Measurements from ENCODE around the gene ANKRD26. TPM values are rescaled to one million over a fixed set of nuclear protein-coding genes. Genes with fewer than 3 reads are reported as not detected.

The ANKRD26 gene
- polyA plus RNA-seq, 2 of the 4 experiments (the other 2 are of a cell fraction): 4.0 to 4.1 TPM

- ChIA-PET CTCF (interaction anchor here (1.0 kb wide), 1 partner anchor 31 kb away, joined by 4 read pairs; no protein-coding TSS in a partner anchor), POLR2A (no interaction called here)
- no peak for DNase-seq (ENCODE audit: low read depth in 1 of 2, low spot score in 1 of 2)
- no peaks in the 10 kb centered on the region for H3K4me1 ChIP-seq
- TF ChIP-seq SREBF2 (IDR thresholded peaks at IDR 0.05): no peak
- TF ChIP-seq ESRRA (IDR thresholded peaks at IDR 0.05; ENCODE audit: borderline replicate concordance, low read length): no peak
- TF ChIP-seq CTCF (IDR thresholded peaks at IDR 0.05): no peak
- no peak for TF ChIP-seq KDM1A (IDR thresholded peaks at IDR 0.05; ENCODE audit: low read depth)
- TF ChIP-seq CEBPB (IDR thresholded peaks at IDR 0.05): no peak
- TF ChIP-seq MAX (IDR thresholded peaks at IDR 0.05): no peak
- no peak for TF ChIP-seq ELK1 (IDR thresholded peaks at IDR 0.05; ENCODE audit: low read depth, low read length)
- no peak for TF ChIP-seq FOXS1 (CRISPR knock-in tag; IDR thresholded peaks at IDR 0.05)
- TF ChIP-seq BHLHE40 (IDR thresholded peaks at IDR 0.05; ENCODE audit: low read depth, low read length): no peak
- no peak for TF ChIP-seq ZSCAN20 (CRISPR knock-in tag; IDR thresholded peaks at IDR 0.05)
- TF ChIP-seq HDAC2 (IDR thresholded peaks at IDR 0.05): no peak
- no peak for TF ChIP-seq NFE2L2 (conservative IDR thresholded peaks at IDR 0.05; ENCODE audit: low read length)
- no peak for TF ChIP-seq BCL3 (IDR thresholded peaks at IDR 0.05)
- H3K9me3 ChIP-seq: no peaks in the 10 kb centered on the region
- no peak overlapping the region for H3K4me3 ChIP-seq
- no peak for FAIRE-seq
- no peak overlapping the region for H3K27ac ChIP-seq
- no peak for ATAC-seq
- 90% methylated on average over 4 of the region's 4 CpGs for WGBS (ENCODE audit: missing lambda C conversion rate)
- H3K4me2 ChIP-seq: no peak overlapping the region
These were observed 121.8 kb downstream of the ANKRD26 start for GRCh38 chr10:26978519-26978918.

- ChIA-PET CTCF (interaction anchor here (0.6 kb wide), 1 partner anchor 458 kb away, joined by 3 read pairs; no protein-coding TSS in a partner anchor), POLR2A (no interaction called here)
- TF ChIP-seq EP300 (IDR thresholded peaks at IDR 0.05): no peak
- TF ChIP-seq RCOR1 (IDR thresholded peaks at IDR 0.05; ENCODE audit: low read depth, low read length): no peak
- no peak for TF ChIP-seq NPAS2 (CRISPR knock-in tag; IDR thresholded peaks at IDR 0.05; ENCODE audit: borderline replicate concordance)
- no peak for TF ChIP-seq MAZ (IDR thresholded peaks at IDR 0.05; ENCODE audit: borderline replicate concordance, low read depth, low read length)
- TF ChIP-seq HOXB5 (CRISPR knock-in tag; IDR thresholded peaks at IDR 0.05): no peak
- no peak for TF ChIP-seq CBX2 (IDR thresholded peaks at IDR 0.05; ENCODE audit: borderline replicate concordance, low read depth)
- H3K4me1 ChIP-seq: no peaks in the 10 kb centered on the region
- DNase-seq (ENCODE audit: low read depth in 1 of 2, low spot score in 1 of 2) (no peak), FAIRE-seq (no peak), ATAC-seq (no peak)
- WGBS (ENCODE audit: missing lambda C conversion rate): 83% methylated on average over 2 of the region's 2 CpGs
- no peak overlapping the region for H3K27ac ChIP-seq
- no peak overlapping the region for H3K4me2 ChIP-seq
- H3K4me3 ChIP-seq: no peak overlapping the region
- no peaks in the 10 kb centered on the region for H3K9me3 ChIP-seq
These were observed 122.7 kb downstream of the ANKRD26 start for GRCh38 chr10:26977635-26978034.

GRCh38 chr10:26970667-26971066 lies 129.6 kb downstream of the ANKRD26 start:
- ATAC-seq (no peak), DNase-seq (ENCODE audit: low read depth in 1 of 2, low spot score in 1 of 2) (no peak), FAIRE-seq (no peak)
- 97% methylated on average over 4 of the region's 4 CpGs for WGBS (ENCODE audit: missing lambda C conversion rate)
- TF ChIP-seq PBX3 (IDR thresholded peaks at IDR 0.05): no peak
- no peak for TF ChIP-seq CHD2 (IDR thresholded peaks at IDR 0.05; ENCODE audit: low read length, partially characterized antibody)
- TF ChIP-seq GATA3 (IDR thresholded peaks at IDR 0.05; ENCODE audit: borderline replicate concordance): no peak
- no peak for TF ChIP-seq POLR2AphosphoS2 (conservative IDR thresholded peaks at IDR 0.05; ENCODE audit: low read length)
- no peak for TF ChIP-seq SMC3 (IDR thresholded peaks at IDR 0.05)
- no peak for TF ChIP-seq HMGXB4 (CRISPR knock-in tag; IDR thresholded peaks at IDR 0.05; ENCODE audit: borderline replicate concordance)
- no peak for TF ChIP-seq EHF (CRISPR knock-in tag; IDR thresholded peaks at IDR 0.05)
- TF ChIP-seq MAFK (IDR thresholded peaks at IDR 0.05; ENCODE audit: partially characterized antibody): no peak
- POLR2A ChIA-PET: no interaction called here
- Histone ChIP-seq H3K4me1 (no peaks in the 10 kb centered on the region), H3K27ac (no peak overlapping the region), H3K9me3 (no peaks in the 10 kb centered on the region), H3K4me2 (no peak overlapping the region), H3K4me3 (no peak overlapping the region)
- CTCF ChIA-PET: no interaction called here
